Spinal cord (tissue), 10 donors: ENCODE measurements around the gene MSRB2. TPM values are rescaled to one million over a fixed set of nuclear protein-coding genes. Genes with fewer than 3 reads are reported as not detected.
A peak's percentile ranks its signal among the peaks of the same experiment; 100 is the strongest.

ENCODE experiments used
- DNase-seq, 6 donors: peaks; one replicate each; pipeline versions ENCODE4 v3.0.0 to v3.0.0-alpha.2; 2013 to 2015; ENCODE audit warnings: low spot score in 6 of 6, low read depth in 4 of 6
- H3K27ac ChIP-seq: one replicate; pipeline ENCODE4 v1.5.1; 2013; ENCODE audit warnings: low read depth, low read length, control low read depth
- H3K27me3 ChIP-seq: one replicate; pipeline ENCODE4 v1.6.1; 2013; ENCODE audit warnings: low read length; ENCODE audit not compliant: control insufficient read depth, insufficient read depth
- H3K36me3 ChIP-seq: one replicate; pipeline ENCODE4 v1.6.1; 2013; ENCODE audit warnings: low read length; ENCODE audit not compliant: control insufficient read depth, insufficient read depth
- H3K4me1 ChIP-seq: one replicate; pipeline ENCODE4 v1.6.1; 2013; ENCODE audit warnings: low read length; ENCODE audit not compliant: control insufficient read depth, insufficient read depth
- H3K4me3 ChIP-seq: one replicate; pipeline ENCODE4 v1.5.1; 2013; ENCODE audit warnings: low read depth, low read length, control low read depth
- H3K9me3 ChIP-seq: one replicate; pipeline ENCODE4 v1.6.1; 2013; ENCODE audit warnings: low read length; ENCODE audit not compliant: control insufficient read depth, insufficient read depth
- WGBS: methylation state at CpG from one replicate; pipeline ENCODE4 v1.1.5; 2013; ENCODE audit warnings: missing lambda C conversion rate; ENCODE audit not compliant: insufficient coverage; 5-methylcytosine and 5-hydroxymethylcytosine counted together
- polyA plus RNA-seq, 2 donors: library from polyadenylated mRNA; unstranded; fragments of 120-200 nt; gene quantifications; one replicate each; pipeline ENCODE4 v1.2.1, GENCODE V29; 2013; ENCODE audit not compliant: insufficient read length in 2 of 2
- total RNA-seq, 2 donors: library from RNA; depleted of rRNA in 1 of 2; stranded (reverse); fragments of 120-200 nt in 1 of 2; fragments of >200 nt in 1 of 2; gene quantifications; one replicate each; pipeline versions ENCODE4 v1.2.3 to v1.2.4, GENCODE V29; 2013 to 2014
- donor health status: healthy.

MSRB2 gene
- total and polyA plus RNA-seq, 4 donors: 19.6 to 46.9 (median 35.7) TPM

DNA sequence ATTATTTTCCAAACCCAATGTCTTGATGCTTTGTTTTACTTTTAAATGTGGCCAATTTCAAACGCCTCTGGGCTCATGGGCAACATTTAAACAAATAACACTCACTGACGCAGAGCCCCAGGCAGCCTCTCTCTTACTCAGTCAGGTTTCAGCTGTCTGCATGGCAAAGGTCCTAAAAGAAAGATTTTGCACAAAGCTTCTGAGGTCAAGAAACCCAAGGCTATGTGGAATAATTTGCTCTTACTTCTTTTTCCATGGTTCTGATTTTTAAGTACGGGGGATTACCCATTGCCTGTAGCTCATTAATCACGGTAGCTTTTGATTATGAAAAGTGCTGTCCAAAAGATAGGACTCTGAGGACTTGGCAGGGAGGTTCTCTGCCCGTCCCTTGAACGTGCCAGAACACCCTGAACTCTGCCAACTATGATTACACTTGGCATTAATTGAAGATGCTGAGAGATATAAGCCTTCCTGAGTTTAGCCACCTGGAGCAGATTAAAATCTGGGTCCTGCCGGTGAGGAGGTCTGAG, 14.1 kb upstream of the MSRB2 start:
- no peaks in the 10 kb centered on the region for H3K27me3 ChIP-seq
- no peak overlapping the region for H3K27ac ChIP-seq
- H3K36me3 ChIP-seq: no peaks in the 10 kb centered on the region
- H3K4me3 ChIP-seq: no peak overlapping the region
- peak in 1 of 6 donors; percentile 27 for DNase-seq
- 38% methylated on average over 1 of the region's 7 CpGs for WGBS
- H3K4me1 ChIP-seq: no peaks in the 10 kb centered on the region
- no peaks in the 10 kb centered on the region for H3K9me3 ChIP-seq

- no peaks in the 10 kb centered on the region for H3K27me3 ChIP-seq
- H3K9me3 ChIP-seq: no peaks in the 10 kb centered on the region
- no peaks in the 10 kb centered on the region for H3K36me3 ChIP-seq
- H3K27ac ChIP-seq: no peak overlapping the region
- H3K4me1 ChIP-seq: no peaks in the 10 kb centered on the region
- H3K4me3 ChIP-seq: no peak overlapping the region
- no peak for DNase-seq
- no CpG with 5 or more reads among the region's 4 CpGs for whole genome bisulfite sequencing
These were observed 13.5 kb upstream of the MSRB2 start for GRCh38 chr10:23081891-23082290.

GRCh38 chr10:23088609-23089008, 6.8 kb upstream of the MSRB2 start:
- Histone ChIP-seq H3K27me3 (no peaks in the 10 kb centered on the region), H3K4me1 (no peaks in the 10 kb centered on the region), H3K27ac (no peak overlapping the region), H3K4me3 (no peak overlapping the region), H3K36me3 (no peaks in the 10 kb centered on the region), H3K9me3 (no peaks in the 10 kb centered on the region)
- DNase-seq: no peak

DNA sequence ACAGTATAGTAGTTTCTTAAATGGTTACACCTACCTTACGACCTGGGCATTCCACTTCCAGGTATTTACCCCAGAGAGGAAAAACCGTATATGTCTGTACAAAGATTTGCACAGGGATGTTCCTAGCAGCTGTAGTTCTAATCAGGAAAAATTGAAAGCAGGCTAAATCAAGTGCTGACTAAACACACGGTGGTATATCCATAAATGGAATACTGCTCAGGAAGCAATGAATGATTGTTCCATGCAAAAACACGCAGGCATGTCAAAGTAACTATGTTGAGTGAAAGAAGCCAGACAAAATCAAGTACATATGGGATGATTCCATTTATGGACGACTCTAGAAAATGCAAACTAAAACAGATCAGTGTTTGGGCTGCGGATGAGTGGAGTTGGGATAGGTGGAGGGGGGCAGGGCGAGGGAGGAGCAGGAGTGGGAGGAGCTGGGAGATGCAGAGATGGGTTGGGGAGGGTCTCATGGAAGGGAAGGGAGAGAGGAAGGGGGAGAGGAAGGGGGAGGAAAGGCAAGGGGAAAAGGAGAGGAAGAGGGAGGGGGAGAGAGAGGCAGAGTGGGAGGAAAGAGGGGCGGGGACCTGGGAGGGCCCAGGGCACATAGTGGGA, 484 bp upstream of the MSRB2 start:
- Histone ChIP-seq H3K36me3 (no peaks in the 10 kb centered on the region), H3K4me3 (no peak overlapping the region), H3K27ac (peak overlapping the region; percentile 19), H3K27me3 (no peaks in the 10 kb centered on the region), H3K4me1 (peaks cover 9% of the 10 kb centered on the region), H3K9me3 (no peaks in the 10 kb centered on the region)
- DNase-seq: no peak
- WGBS: 42% methylated on average over 6 of the region's 8 CpGs

DNA sequence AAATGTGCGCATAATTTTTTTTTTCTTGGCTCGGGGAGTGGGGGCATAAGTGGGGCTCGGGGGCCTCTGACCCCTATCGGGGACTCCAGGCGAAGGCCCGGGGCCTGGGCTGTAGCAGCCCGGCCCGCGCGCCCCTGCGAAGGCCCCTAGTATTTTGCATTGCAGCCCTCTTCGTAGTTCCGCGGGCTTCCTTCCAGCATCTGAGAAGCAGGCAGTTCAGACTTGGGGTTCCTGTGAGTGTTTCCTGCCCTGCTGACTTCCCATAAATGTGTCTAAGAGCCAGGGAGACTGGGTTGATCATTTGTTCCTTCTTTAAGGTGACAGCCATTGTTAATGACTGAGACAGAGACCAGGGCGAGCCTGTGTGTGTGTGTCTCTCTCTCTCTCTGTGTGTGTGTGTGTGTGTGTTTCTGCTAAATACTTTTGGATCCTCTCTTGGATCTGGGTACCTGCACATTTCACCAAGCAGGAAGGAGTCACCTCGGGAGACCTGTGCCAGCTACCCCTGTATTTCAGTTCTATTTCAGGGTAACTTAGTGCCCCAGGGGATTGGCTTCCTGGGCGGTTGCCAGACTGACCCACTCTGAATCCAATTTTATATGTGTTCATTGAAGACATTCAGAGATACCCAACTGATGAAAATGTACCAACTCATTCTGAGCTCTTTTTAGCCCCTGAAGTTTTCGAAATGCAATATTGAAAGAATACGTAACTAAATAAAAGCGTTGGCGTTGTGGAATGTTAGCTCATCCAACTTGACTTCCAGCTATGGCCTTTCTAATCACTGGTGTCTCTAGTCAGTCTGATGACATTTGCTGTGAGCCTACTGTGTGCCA, 805 bp downstream of the MSRB2 start:
- WGBS: 3% methylated on average over 14 of the region's 21 CpGs
- H3K9me3 ChIP-seq: peaks cover 2% of the 10 kb centered on the region
- H3K4me1 ChIP-seq: peaks cover 9% of the 10 kb centered on the region
- H3K27me3 ChIP-seq: no peaks in the 10 kb centered on the region
- peak overlapping the region; percentile 70 for H3K4me3 ChIP-seq
- H3K27ac ChIP-seq: peak overlapping the region; percentile 50
- peak in 4 of 6 donors; percentile 38 to 83 (median 70) for DNase-seq
- H3K36me3 ChIP-seq: no peaks in the 10 kb centered on the region

GRCh38 chr10:23096802-23097549, 1.6 kb downstream of the MSRB2 start:
- no peaks in the 10 kb centered on the region for H3K36me3 ChIP-seq
- peaks cover 2% of the 10 kb centered on the region for H3K9me3 ChIP-seq
- peak overlapping the region; percentile 70 for H3K4me3 ChIP-seq
- peaks cover 9% of the 10 kb centered on the region for H3K4me1 ChIP-seq
- no peaks in the 10 kb centered on the region for H3K27me3 ChIP-seq
- DNase-seq: peak in 2 of 6 donors; percentile 22 to 39
- H3K27ac ChIP-seq: no peak overlapping the region
- 46% methylated on average over 4 of the region's 8 CpGs for WGBS

GRCh38 chr10:23099079-23099478, 3.7 kb downstream of the MSRB2 start:
- no peaks in the 10 kb centered on the region for H3K27me3 ChIP-seq
- DNase-seq: no peak
- no peak overlapping the region for H3K27ac ChIP-seq
- peaks cover 9% of the 10 kb centered on the region for H3K4me1 ChIP-seq
- no peaks in the 10 kb centered on the region for H3K36me3 ChIP-seq
- H3K9me3 ChIP-seq: peaks cover 2% of the 10 kb centered on the region
- no peak overlapping the region for H3K4me3 ChIP-seq
- WGBS: 90% methylated on average over 2 of the region's 3 CpGs

GRCh38 chr10:23099816-23100215, 4.4 kb downstream of the MSRB2 start:
- no peak for DNase-seq
- H3K9me3 ChIP-seq: peaks cover 2% of the 10 kb centered on the region
- WGBS: 100% methylated on average over 1 of the region's 2 CpGs
- no peak overlapping the region for H3K27ac ChIP-seq
- no peaks in the 10 kb centered on the region for H3K27me3 ChIP-seq
- peaks cover 9% of the 10 kb centered on the region for H3K4me1 ChIP-seq
- H3K36me3 ChIP-seq: peaks cover 6% of the 10 kb centered on the region
- no peak overlapping the region for H3K4me3 ChIP-seq

DNA sequence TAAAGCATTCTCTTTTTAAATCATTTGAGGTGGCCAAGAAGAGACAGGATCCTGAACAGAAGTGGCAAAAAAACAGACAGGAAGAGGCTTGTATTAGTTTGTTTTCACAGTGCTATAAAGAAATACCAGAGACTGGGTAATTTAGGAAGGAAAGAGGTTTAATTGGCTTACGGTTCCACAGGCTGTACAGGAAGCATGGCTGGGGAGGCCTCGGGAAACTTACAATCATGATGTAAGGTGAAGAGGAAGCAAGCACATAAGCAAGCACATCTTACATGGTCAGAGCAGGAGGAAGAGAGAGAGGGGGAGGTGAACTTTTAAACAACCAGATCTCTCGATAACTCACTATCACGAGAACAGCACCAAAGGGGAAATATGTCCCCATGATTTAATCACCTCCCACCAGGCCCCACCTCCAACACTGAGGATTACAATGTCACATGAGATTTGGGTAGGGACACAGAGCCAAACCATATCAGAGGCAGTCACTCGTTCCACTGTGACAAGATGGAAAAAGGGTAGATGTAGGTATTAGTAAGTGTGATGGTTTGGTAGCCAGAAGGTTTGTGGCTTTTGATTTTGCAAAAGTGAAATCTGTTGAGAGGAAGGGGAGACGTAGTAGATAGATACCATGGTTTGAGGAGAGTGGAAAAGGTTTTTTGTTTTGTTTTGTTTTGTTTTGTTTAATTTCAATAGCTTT, 5.1 kb downstream of the MSRB2 start:
- no peak overlapping the region for H3K27ac ChIP-seq
- peaks cover 9% of the 10 kb centered on the region for H3K4me1 ChIP-seq
- H3K36me3 ChIP-seq: peaks cover 7% of the 10 kb centered on the region
- DNase-seq: no peak
- H3K27me3 ChIP-seq: no peaks in the 10 kb centered on the region
- 82% methylated on average over 3 of the region's 6 CpGs for WGBS
- H3K4me3 ChIP-seq: no peak overlapping the region
- peaks cover 2% of the 10 kb centered on the region for H3K9me3 ChIP-seq
